HFF-Myc (cell line): ENCODE results near the gene IFNK.

Experiments
- DNase-seq: peaks from one replicate; pipeline ENCODE4 v3.0.0-alpha.2; 2011; ENCODE audit warnings: low read depth; ENCODE audit errors: extremely low read depth
- H3K4me3 ChIP-seq: replicated peaks from 2 replicates; pipeline ENCODE4 v1.5.1; 2011; ENCODE audit warnings: low read depth, mild to moderate bottlenecking, control low read depth, low read length
- TF ChIP-seq, protein P1 (sequence below): IDR thresholded peaks from 2 replicates; pipeline ENCODE4 v1.5.1; 2012; ENCODE audit warnings: mild to moderate bottlenecking, low read depth, low read length, control low read depth; ENCODE audit errors: missing control alignments

The IFNK gene

DNA sequence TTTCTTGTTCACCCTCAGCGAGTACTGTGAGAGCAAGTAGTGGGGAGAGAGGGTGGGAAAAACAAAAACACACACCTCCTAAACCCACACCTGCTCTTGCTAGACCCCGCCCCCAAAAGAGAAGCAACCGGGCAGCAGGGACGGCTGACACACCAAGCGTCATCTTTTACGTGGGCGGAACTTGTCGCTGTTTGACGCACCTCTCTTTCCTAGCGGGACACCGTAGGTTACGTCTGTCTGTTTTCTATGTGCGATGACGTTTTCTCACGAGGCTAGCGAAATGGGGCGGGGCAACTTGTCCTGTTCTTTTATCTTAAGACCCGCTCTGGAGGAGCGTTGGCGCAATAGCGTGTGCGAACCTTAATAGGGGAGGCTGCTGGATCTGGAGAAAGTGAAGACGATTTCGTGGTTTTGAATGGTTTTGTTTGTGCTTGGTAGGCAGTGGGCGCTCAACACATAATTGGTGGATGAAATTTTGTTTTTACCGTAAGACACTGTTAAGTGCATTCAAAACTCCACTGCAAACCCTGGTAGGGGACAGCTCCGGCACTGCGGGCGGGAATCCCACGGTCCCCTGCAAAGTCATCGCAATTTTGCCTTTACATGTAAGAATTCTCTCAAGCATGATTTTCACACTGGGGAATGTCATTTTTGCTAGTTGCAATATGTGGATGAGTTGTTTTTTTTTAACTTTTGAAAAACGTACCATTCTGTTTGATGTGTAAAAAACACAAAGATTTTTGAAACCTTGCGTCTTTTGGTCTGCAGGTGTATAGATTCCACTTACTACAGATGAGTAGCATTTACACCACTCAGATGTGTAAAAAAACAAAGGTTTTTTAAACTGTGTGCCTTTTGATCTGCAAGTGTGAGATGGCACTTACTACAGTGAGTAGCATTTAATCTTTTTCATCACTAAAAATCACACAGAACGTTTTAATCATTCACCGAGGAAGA is 49.8 kb downstream of the IFNK start:
- TF ChIP-seq, protein P1, sequence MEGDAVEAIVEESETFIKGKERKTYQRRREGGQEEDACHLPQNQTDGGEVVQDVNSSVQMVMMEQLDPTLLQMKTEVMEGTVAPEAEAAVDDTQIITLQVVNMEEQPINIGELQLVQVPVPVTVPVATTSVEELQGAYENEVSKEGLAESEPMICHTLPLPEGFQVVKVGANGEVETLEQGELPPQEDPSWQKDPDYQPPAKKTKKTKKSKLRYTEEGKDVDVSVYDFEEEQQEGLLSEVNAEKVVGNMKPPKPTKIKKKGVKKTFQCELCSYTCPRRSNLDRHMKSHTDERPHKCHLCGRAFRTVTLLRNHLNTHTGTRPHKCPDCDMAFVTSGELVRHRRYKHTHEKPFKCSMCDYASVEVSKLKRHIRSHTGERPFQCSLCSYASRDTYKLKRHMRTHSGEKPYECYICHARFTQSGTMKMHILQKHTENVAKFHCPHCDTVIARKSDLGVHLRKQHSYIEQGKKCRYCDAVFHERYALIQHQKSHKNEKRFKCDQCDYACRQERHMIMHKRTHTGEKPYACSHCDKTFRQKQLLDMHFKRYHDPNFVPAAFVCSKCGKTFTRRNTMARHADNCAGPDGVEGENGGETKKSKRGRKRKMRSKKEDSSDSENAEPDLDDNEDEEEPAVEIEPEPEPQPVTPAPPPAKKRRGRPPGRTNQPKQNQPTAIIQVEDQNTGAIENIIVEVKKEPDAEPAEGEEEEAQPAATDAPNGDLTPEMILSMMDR = no peak

More for the DNA sequence above, 49.8 kb downstream of the IFNK start:
- peak; percentile 97 for DNase-seq
- peak overlapping the region; percentile 67 for H3K4me3 ChIP-seq
